IPS-18a (cell line): ENCODE data around the gene HSH2D.

Experiments
- H3K27ac ChIP-seq: one replicate; pipeline ENCODE4 v1.5.1; 2013; ENCODE audit warnings: low read length
- H3K27me3 ChIP-seq: one replicate; pipeline ENCODE4 v1.6.1; 2013; ENCODE audit warnings: mild to moderate bottlenecking, low read length; ENCODE audit not compliant: control insufficient read depth, insufficient read depth
- H3K36me3 ChIP-seq: one replicate; pipeline ENCODE4 v1.6.1; 2013; ENCODE audit warnings: low read depth, low read length; ENCODE audit not compliant: control insufficient read depth
- H3K4me1 ChIP-seq: one replicate; pipeline ENCODE4 v1.6.1; 2013; ENCODE audit warnings: low read depth, low read length; ENCODE audit not compliant: control insufficient read depth
- H3K4me3 ChIP-seq: one replicate; pipeline ENCODE4 v1.5.1; 2013; ENCODE audit warnings: low read length
- H3K9ac ChIP-seq: one replicate; pipeline ENCODE4 v1.6.1; 2013; ENCODE audit warnings: mild to moderate bottlenecking, low read length, moderate library complexity
- H3K9me3 ChIP-seq: one replicate; pipeline ENCODE4 v1.6.1; 2013; ENCODE audit warnings: low read depth, low read length; ENCODE audit not compliant: control insufficient read depth

HSH2D gene

GRCh38 chr19:16144216-16144581 is 714 bp downstream of the HSH2D start:
- Histone ChIP-seq H3K27me3 (no peaks in the 10 kb centered on the region), H3K36me3 (no peaks in the 10 kb centered on the region), H3K4me1 (no peaks in the 10 kb centered on the region), H3K9me3 (no peaks in the 10 kb centered on the region), H3K4me3 (no peak overlapping the region), H3K27ac (no peak overlapping the region), H3K9ac (no peak overlapping the region)

GRCh38 chr19:16146112-16146511 is 2.6 kb downstream of the HSH2D start:
- H3K27ac ChIP-seq, result no peak overlapping the region
- H3K4me1 ChIP-seq, result no peaks in the 10 kb centered on the region
- no peak overlapping the region for H3K4me3 ChIP-seq
- no peaks in the 10 kb centered on the region for H3K27me3 ChIP-seq
- H3K9me3 ChIP-seq, result no peaks in the 10 kb centered on the region
- no peak overlapping the region for H3K9ac ChIP-seq
- H3K36me3 ChIP-seq, result no peaks in the 10 kb centered on the region

GRCh38 chr19:16148443-16149229 is 5.2 kb downstream of the HSH2D start:
- Histone ChIP-seq H3K9ac (no peak overlapping the region), H3K36me3 (no peaks in the 10 kb centered on the region), H3K27ac (no peak overlapping the region), H3K9me3 (no peaks in the 10 kb centered on the region), H3K4me3 (no peak overlapping the region), H3K4me1 (no peaks in the 10 kb centered on the region), H3K27me3 (no peaks in the 10 kb centered on the region)

DNA sequence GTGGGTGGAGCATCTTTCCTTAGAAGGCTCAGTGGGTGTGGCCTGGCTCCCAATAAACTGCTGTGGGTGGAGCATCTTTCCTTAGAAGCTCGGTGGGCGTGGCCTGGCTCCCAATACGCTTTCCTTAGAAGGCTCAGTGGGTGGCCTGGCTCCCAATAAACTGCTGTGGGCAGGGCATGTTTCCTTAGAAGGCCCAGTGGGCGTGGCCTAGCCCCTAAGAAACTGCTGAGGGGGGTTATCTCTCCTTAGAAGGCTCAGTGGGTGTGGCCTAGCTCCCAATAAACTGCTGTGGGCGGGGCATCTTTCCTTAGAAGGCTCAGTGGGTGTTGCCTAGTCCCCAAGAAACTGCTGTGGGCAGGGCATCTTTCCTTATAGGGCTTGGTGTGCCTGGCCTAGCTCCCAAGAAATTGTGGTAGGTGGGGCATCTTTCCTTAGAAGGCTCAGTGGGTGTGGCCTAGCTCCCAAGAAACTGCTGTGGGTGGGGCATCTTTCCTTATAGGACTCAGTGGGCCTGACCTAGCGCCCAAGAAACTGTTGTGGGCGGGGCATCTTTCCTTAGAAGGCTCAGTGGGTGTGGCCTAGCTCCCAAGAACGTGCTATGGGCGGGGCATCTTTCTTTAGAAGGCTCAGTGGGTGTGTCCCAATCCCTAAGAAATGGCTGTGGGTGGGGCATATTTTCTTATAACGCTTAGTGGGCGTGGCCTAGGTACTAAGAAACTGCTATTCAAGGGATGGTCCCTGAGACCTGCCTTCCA is 10.3 kb downstream of the HSH2D start:
- H3K4me3 ChIP-seq, result no peak overlapping the region
- H3K4me1 ChIP-seq, result no peaks in the 10 kb centered on the region
- H3K9me3 ChIP-seq, result no peaks in the 10 kb centered on the region
- no peaks in the 10 kb centered on the region for H3K27me3 ChIP-seq
- no peak overlapping the region for H3K27ac ChIP-seq
- H3K9ac ChIP-seq, result no peak overlapping the region
- H3K36me3 ChIP-seq, result no peaks in the 10 kb centered on the region

GRCh38 chr19:16154557-16154956 is 11.1 kb downstream of the HSH2D start:
- H3K9me3 ChIP-seq, result no peaks in the 10 kb centered on the region

DNA sequence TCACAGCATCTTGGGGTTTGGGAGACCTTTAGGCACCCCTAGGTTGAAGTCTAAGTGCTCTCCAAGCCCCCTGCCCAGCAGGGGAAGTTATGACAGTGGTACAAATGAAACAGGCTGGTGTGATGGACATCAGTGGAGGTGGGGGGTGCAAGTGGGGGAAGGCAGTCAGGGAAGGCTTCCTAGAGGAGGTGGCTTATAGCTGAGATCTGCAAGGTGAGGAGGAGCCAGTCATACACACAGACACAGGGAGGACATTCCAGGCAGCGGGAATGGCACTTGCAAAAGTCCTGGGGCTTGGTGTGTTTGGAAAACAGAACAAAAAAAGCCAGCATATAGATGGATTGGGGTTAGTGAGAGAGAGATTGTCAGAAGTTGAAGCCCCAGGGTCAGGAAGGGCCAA is 11.6 kb downstream of the HSH2D start:
- no peak overlapping the region for H3K9ac ChIP-seq
- H3K9me3 ChIP-seq, result no peaks in the 10 kb centered on the region
- no peak overlapping the region for H3K4me3 ChIP-seq
- H3K4me1 ChIP-seq, result no peaks in the 10 kb centered on the region
- H3K27ac ChIP-seq, result no peak overlapping the region
- no peaks in the 10 kb centered on the region for H3K27me3 ChIP-seq
- no peaks in the 10 kb centered on the region for H3K36me3 ChIP-seq

More at GRCh38 chr19:16154557-16154956, 11.1 kb downstream of the HSH2D start:
- H3K9ac ChIP-seq, result no peak overlapping the region
- H3K4me3 ChIP-seq, result no peak overlapping the region
- H3K27ac ChIP-seq, result no peak overlapping the region
- no peaks in the 10 kb centered on the region for H3K27me3 ChIP-seq
- H3K4me1 ChIP-seq, result no peaks in the 10 kb centered on the region
- no peaks in the 10 kb centered on the region for H3K36me3 ChIP-seq

DNA sequence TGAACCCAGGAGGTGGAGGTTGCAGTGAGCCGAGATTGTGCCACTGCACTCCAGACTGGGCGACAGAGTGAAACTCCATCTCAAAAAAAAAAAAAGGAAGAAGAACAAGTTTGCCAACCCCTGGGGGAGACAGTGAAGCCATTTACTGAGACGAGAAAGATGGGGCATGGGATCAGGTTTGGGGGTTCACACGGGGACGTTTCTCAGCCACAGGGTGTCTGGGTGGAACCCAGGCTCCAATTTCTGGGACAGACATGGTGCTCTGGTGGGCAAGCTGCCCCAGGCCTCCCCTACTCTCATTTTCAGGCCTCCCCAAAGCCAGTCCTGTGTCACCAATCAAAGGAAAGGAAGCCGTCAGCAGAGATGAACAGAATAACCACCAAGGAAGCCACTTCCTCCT is 13.4 kb downstream of the HSH2D start:
- Histone ChIP-seq H3K27ac (no peak overlapping the region), H3K36me3 (no peaks in the 10 kb centered on the region)

GRCh38 chr19:16157601-16158000 is 14.1 kb downstream of the HSH2D start:
- no peak overlapping the region for H3K9ac ChIP-seq

More for the DNA sequence above, 13.4 kb downstream of the HSH2D start:
- H3K9ac ChIP-seq, result no peak overlapping the region
- no peaks in the 10 kb centered on the region for H3K4me1 ChIP-seq
- no peaks in the 10 kb centered on the region for H3K27me3 ChIP-seq
- H3K9me3 ChIP-seq, result no peaks in the 10 kb centered on the region
- no peak overlapping the region for H3K4me3 ChIP-seq

GRCh38 chr19:16159655-16160054 is 16.2 kb downstream of the HSH2D start:
- Histone ChIP-seq H3K27me3 (no peaks in the 10 kb centered on the region), H3K9me3 (no peaks in the 10 kb centered on the region), H3K27ac (no peak overlapping the region), H3K4me3 (no peak overlapping the region), H3K4me1 (no peaks in the 10 kb centered on the region), H3K9ac (no peak overlapping the region), H3K36me3 (no peaks in the 10 kb centered on the region)

More at GRCh38 chr19:16157601-16158000, 14.1 kb downstream of the HSH2D start:
- Histone ChIP-seq H3K4me3 (no peak overlapping the region), H3K9me3 (no peaks in the 10 kb centered on the region), H3K27me3 (no peaks in the 10 kb centered on the region), H3K27ac (no peak overlapping the region), H3K4me1 (no peaks in the 10 kb centered on the region), H3K36me3 (no peaks in the 10 kb centered on the region)

- no peaks in the 10 kb centered on the region for H3K36me3 ChIP-seq
- H3K27ac ChIP-seq, result no peak overlapping the region
- H3K27me3 ChIP-seq, result no peaks in the 10 kb centered on the region
- H3K9ac ChIP-seq, result no peak overlapping the region
- no peaks in the 10 kb centered on the region for H3K9me3 ChIP-seq
- no peaks in the 10 kb centered on the region for H3K4me1 ChIP-seq
- no peak overlapping the region for H3K4me3 ChIP-seq
Measured at GRCh38 chr19:16160445-16160942, 17.0 kb downstream of the HSH2D start.

DNA sequence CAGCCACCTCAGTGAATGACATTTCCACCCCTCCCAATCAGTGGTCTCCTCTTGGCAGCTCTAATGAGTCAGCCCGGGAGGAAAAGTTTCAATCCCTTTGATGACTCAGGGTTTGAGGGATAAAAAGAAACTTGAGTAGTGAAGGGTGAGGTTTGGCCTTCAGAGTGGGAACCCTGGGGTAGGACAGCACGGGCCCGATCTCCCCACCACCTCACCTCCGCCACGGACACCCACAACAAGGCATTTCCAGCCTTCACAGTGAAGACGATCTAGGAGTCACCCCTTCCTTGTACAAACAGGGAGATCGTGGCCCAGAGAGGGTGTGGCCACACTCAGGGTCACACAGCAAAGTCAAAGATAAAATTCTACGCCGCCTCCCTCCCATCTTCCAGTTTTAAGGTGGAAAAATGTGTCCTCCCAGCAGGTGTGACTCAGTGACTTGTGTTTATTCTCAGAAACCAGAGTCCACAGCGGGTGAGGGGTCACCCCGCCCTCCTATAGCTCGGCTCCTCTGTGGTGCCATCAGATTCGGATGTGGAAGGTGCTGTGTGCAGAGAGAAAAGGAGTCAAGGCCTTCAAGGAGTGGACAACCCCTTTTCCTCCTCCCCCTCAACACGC is 17.6 kb downstream of the HSH2D start:
- Histone ChIP-seq H3K4me1 (no peaks in the 10 kb centered on the region), H3K36me3 (no peaks in the 10 kb centered on the region), H3K9me3 (no peaks in the 10 kb centered on the region), H3K9ac (no peak overlapping the region), H3K27ac (no peak overlapping the region), H3K4me3 (no peak overlapping the region), H3K27me3 (no peaks in the 10 kb centered on the region)
